DMS 273 treated with DMSO at 0.1 percent for 48 hours (cell line): Measurements from ENCODE around the gene SPAG16.
"Not testable (repeated sequence)": the region's sequence is repeated elsewhere in the genome, so short reads cannot be mapped to it uniquely, and the experiment has no call there.

ENCODE experiments used
- DNase-seq: peaks from one replicate; lab custom pipeline; 2025; lab: John Stamatoyannopoulos, UW

Gene SPAG16

GRCh38 chr2:213271947-213272346 lies 12.3 kb upstream of the SPAG16 start:
- DNase-seq: no peak

DNA sequence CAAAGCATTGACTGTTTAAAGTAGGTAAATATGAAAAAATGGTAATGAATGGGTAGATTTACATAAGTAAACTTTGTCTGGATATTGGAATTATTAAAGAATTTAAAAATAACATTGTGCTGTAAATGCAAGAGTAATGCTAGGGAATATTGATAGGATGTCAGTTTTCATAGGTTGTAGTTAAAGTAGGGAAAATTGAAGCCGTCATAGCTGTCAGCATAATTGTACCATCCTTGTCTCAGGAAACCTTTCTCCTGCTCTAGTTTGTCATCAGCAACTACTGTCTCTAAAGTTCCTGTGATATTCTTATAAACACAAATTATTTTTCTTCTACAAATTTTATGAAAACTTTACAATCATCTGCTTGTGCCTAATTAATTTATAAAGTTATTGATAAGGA lies 10.1 kb upstream of the SPAG16 start:
- DNase-seq: no peak

GRCh38 chr2:213275265-213275664 lies 9.0 kb upstream of the SPAG16 start:
- DNase-seq: no peak

DNA sequence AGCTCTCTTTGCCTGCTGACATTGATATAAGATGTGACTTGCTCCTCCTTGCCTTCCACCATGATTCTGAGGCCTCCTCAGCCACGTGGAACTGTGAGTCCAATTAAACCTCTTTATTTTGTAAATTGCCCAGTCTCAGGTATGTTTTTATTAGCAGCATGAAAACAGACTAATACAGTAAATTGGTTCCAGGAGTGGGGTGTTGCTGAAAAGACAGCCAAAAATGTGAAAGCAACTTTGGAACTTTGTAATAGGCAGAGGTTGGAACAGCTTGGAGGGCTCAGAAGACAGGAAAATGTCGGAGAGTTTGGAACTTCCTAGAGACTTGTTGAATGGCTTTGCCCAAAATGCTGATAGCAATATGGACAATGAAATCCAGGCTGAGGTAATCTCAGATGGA lies 7.1 kb upstream of the SPAG16 start:
- not testable (repeated sequence) for DNase-seq

DNA sequence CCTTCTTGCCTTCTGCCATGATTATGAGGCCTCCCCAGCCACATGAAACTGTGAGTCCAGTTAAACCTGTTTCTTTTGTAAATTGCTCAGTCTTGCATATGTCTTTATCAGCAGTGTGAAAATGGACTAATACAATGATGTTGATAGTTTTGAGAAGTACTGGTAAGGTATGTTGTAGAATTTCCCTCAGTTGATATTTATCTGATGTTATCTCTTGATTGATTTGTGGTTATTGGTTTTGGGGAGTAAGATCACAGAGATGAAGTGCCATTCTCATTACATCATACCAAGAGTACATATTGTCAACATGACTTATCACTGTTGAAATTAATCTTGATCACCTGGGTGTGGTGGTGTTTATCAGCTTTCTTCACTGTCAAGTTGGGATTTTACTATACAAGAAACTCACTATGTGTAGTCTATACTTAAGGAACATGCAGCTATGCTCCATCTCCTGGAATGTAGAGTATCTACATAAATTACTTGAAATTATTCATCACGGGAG lies 5.1 kb upstream of the SPAG16 start:
- DNase-seq: no peak

GRCh38 chr2:213279971-213280370 lies 4.3 kb upstream of the SPAG16 start:
- no peak for DNase-seq

- DNase-seq: no peak
These were observed 3.1 kb upstream of the SPAG16 start for GRCh38 chr2:213281156-213281555.

DNA sequence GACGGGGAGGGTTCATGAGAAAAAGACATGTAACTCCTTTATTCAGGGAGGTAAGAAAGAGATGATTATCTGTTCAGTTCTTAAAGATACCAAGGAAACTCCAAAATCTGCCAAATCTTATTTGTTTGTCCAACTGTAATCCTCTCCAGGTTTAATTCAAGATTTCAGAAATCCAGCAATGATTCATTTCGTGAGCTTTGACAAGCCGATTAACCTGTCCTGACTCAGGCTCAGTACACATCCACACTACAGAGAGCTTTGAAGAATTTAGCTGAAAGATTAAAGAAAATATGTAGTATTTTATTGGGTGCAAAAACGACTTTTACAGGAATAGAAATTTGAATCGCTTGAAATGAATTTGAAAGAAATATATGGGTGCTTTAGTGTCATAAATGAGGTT lies 1.1 kb downstream of the SPAG16 start:
- DNase-seq: no peak

DNA sequence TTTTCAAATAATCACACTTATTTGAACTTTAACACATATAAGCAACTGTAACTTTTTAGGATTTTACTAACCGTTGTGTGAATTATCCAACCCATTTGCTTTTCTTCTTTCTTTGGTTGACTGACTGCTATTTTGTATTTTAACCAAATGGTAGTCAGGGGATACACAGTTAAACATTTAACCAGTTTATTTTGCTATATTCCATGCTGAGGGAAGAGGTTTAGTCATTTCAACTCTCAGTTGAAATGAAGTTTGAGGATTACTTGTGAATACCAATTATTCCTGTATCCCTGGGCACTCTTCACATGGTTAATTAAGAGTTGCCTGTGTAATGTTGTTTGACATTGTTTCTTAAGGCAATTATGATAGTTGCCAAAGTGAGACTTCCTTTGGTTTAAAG lies 1.9 kb downstream of the SPAG16 start:
- DNase-seq: no peak

DNA sequence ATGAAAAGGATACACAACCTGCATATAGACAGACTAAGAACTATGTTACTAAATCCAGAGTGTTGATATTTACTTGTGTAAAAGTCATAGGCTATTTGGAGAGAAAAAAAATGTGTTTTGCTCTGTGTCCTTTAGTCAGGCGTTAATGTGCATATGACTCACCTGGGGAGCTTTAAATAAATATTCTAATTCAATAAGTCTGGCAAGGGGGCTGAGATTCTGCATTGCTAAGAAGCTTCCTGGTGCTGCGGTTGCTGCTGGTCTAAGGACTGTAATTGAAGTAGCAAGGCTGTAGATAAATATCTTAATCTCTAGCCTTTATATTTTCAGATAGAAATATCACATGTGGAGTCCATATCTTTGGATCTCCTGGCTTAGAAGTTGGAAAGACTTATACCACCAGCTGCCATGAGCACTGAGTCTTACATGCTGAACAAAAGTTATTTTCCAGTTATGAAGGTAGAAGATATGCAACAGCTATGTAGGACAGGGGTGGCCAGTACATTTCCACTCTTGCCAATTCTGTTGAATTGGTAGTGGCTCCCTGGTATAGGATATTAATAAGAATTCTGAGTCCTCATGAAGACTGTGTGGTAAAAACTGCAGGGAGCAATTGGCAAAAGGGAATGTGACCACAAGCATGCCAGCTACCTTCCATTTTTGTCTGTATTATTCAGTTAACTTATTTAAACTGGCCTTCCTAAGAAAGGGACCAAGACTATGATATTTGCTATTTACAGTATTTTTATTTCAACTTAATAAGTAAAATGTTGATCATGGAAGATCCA lies 4.8 kb downstream of the SPAG16 start:
- DNase-seq: no peak

DNA sequence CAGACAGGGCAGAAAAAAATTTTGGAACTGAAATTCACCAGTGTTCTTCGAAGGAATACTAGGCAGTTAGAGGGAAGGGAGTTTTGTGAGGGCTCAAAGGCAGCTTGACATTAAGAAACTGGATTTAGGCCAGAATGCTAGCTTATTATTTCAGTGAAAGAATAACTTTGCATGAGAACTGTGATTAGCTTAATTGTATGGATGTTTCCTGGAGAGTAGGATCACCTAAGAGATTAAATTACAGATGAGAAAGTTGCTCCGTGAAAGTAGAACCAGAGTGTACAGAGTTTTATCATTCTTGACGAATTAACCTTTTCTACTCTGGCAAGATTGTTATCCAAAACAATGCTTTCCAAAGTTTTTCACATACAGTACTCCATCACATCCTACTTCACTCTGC lies 6.2 kb downstream of the SPAG16 start:
- DNase-seq: no peak

- DNase-seq: no peak
These were observed 12.0 kb downstream of the SPAG16 start for GRCh38 chr2:213296270-213296669.

DNA sequence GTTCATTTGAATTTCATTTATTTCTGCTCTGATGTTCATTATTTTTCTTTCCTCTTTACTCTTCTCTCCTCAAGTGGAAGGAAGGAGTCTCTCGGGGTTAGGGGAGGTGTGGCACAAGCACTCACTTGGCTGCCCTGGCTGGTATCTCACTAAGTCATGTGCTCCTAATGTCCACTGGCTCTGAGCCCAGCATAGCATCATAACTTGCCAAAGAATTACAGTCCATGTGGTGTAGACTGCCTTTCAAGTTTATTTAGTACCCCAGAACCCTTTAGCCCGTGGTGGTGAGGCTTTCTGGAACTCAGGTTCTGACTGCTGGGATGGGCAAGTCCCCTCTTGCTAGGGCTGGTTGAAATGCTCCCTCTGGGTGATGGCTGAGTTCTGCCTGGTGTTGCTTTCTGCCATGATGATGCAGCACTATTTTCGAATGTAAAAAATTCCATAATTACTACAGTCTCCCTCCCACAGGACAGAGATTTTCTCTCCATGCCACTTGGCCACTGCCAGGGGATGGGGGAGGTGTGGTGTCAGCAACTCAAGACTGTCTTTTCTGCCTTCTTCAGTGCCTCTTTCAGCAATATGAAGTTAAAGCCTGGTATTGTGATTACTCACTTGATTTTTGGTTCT lies 22.2 kb downstream of the SPAG16 start:
- DNase-seq: peak; percentile 65

DNA sequence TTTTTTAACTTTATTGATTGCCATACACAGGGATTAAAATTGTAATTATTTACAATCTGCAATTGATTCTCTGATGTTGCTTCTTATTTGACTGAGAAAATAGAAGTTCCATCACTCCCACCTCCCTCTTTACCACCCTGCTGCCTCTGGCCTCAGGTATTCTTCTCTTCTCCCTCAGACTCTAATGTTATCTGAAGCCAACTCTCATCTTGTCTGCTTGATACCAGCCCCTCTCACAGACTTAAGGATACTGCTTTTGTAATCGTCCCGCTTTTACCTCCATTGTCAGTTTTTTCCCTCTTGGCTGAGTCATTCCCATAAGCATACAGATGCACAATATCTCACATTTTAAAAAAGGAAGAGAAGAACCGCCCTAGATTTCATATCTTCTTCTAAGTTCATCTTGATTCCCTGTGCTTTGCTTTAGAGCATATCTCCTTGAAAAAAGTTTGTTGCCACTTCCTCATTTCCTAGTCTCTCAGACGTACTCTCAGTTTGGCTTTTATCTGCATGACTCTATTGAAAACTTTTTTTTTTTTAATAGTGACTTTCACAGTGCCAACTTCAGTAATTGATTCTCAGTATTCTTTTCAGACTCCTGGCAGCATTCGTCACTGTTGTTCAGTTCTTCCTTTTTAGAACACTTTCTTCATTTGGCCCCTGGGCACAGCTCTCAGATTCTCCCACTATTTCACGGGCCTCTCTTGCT lies 31.1 kb downstream of the SPAG16 start:
- DNase-seq: no peak

DNA sequence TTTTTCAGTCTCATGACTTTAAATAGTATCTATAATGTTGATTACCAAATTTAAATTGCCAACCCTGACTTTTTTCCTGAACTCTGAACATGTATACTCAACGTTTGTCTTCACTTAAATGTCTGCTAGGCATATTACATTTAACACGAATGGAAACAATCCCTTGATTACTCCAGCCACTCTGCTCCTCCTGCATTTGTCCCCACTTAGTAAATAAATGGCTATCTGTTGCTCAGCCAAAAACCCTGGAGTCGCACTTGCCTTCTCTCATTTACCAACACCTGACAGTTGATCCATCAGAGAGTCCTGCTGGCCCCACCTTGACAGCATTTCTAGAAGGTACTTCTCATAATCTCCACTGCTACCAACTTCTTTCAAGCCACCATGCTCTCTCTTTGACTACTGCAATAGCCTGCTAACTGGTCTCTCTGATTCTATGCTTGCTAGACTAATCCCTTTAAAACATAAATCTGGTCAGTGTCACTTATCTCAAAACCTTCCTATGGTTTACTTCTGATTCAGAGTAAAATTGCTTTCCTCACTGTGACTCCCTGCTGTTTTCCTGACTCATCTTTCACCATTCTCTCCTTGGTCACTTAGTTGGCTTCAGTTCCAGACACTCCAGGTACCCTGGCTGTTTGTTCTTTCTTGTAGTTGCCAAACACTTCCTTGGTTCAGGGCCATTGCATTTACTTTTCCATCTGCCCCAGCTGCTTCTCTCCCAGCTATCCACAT lies 31.9 kb downstream of the SPAG16 start:
- DNase-seq: peak; percentile 28

GRCh38 chr2:213317929-213318328 lies 33.7 kb downstream of the SPAG16 start:
- peak; percentile 62 for DNase-seq

DNA sequence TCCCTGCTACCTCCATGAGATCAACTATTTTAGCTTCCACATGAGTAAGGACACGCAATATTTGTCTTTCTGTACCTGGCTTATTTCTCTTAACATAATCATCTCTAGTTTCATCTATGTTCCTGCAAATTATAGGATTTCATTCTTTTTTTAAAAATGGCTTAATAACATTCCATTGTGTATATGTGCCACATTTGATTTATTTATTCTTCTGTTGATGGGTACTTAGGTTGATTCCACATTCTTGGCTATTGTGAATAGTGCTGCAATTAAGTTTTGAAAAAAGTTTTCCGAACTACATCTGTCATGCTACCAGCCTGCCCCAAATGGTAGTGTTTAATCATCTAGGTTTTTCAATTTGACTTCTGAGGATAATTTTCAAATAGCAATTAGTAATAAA lies 36.3 kb downstream of the SPAG16 start:
- DNase-seq: no peak

GRCh38 chr2:213336253-213336770 lies 52.0 kb downstream of the SPAG16 start:
- no peak for DNase-seq

- no peak for DNase-seq
These were observed 69.2 kb downstream of the SPAG16 start for GRCh38 chr2:213353419-213353818.

- DNase-seq: no peak
These were observed 92.4 kb downstream of the SPAG16 start for GRCh38 chr2:213376644-213377043.

DNA sequence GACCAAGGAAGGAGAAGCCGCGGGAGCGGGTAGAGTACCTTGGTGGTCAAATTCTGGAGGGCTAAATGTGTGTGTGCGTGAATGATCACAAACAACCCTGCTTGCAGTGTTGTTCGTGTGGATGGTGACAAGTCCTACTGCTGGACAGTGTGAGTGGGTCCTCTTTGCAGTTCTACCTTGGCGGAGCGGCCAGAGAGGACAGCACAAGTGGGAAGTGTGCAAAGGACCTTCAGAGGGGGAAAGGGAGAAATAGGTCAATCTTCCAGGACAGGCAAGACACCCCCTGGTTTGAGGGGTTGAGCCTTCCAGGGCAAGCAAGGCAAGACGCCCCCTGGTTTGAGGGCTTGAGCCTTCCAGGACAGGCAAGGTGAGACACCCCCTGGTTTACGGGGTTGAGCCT lies 122.8 kb downstream of the SPAG16 start:
- not testable (repeated sequence) for DNase-seq
